ENCODE measurements around the gene FGF8. TPM values are rescaled to one million over a fixed set of nuclear protein-coding genes. Genes with fewer than 3 reads are reported as not detected.

FGF8 gene
- total and polyA plus RNA-seq, 4 donors = 0.42 TPM; not detected in 3

- H3K9ac ChIP-seq (ENCODE audit: low read depth in 1 of 2, low read length in 2 of 2) = no peak overlapping the region
- TF ChIP-seq FOXA2 (IDR thresholded peaks at IDR 0.05) (no peak), HNF4A (conservative IDR thresholded peaks at IDR 0.05) (no peak), YY1 (IDR thresholded peaks at IDR 0.05) (no peak)
- no peaks in the 10 kb centered on the region for H3K4me1 ChIP-seq (ENCODE audit: control insufficient read depth in 4 of 4, insufficient read depth in 4 of 4, low read length in 3 of 4)
- H3K36me3 ChIP-seq (ENCODE audit: control insufficient read depth in 4 of 4, insufficient read depth in 3 of 4, low read depth in 1 of 4, low read length in 3 of 4) = no peaks in the 10 kb centered on the region
- H3K27ac ChIP-seq (ENCODE audit: low read depth in 1 of 2, low read length in 2 of 2) = no peak overlapping the region
- no peaks in the 10 kb centered on the region for H3K27me3 ChIP-seq (ENCODE audit: control insufficient read depth in 4 of 4, insufficient read depth in 4 of 4, low read length in 3 of 4)
- H3K9me3 ChIP-seq (ENCODE audit: control insufficient read depth in 4 of 4, low read length in 3 of 4) = no peaks in the 10 kb centered on the region
- DNase-seq (ENCODE audit: low spot score) = no peak
- no peak overlapping the region for H3K4me3 ChIP-seq (ENCODE audit: low read depth in 1 of 3, low read length in 3 of 3)
- 80% methylated on average over 9 of the region's 9 CpGs for WGBS
Measured at GRCh38 chr10:101745074-101745696, 30.7 kb downstream of the FGF8 start.

DNA sequence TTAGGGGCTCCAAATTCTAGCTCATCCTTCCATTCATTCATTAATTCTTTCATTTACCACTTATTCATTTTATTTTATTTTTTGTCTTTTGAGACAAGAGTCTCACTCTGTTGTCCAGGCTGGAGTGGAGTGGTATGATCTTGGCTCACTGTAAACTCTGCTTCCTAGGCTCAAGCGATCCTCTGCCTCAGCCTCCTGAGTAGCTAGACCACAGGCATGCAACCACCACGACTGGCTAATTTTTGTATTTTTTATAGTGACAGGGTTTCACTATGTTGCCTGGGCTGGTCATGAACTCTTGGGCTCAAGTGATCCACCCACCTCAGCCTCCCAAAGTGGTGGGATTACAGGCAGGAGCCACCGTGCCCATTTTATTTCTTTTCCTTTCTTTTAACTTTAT lies 31.6 kb downstream of the FGF8 start:
- DNase-seq (ENCODE audit: low spot score) = no peak
- H3K9ac ChIP-seq (ENCODE audit: low read depth in 1 of 2, low read length in 2 of 2) = no peak overlapping the region
- TF ChIP-seq GABPA (IDR thresholded peaks at IDR 0.05 in 1 of 2, conservative IDR thresholded peaks at IDR 0.05 in 1 of 2) = no peak
- no peak for TF ChIP-seq EGR1 (IDR thresholded peaks at IDR 0.05; ENCODE audit: low read depth in 2 of 2)
- TF ChIP-seq CTCF (IDR thresholded peaks at IDR 0.05; ENCODE audit: low read depth, low read length, missing input control) = no peak
- TF ChIP-seq, protein P1, sequence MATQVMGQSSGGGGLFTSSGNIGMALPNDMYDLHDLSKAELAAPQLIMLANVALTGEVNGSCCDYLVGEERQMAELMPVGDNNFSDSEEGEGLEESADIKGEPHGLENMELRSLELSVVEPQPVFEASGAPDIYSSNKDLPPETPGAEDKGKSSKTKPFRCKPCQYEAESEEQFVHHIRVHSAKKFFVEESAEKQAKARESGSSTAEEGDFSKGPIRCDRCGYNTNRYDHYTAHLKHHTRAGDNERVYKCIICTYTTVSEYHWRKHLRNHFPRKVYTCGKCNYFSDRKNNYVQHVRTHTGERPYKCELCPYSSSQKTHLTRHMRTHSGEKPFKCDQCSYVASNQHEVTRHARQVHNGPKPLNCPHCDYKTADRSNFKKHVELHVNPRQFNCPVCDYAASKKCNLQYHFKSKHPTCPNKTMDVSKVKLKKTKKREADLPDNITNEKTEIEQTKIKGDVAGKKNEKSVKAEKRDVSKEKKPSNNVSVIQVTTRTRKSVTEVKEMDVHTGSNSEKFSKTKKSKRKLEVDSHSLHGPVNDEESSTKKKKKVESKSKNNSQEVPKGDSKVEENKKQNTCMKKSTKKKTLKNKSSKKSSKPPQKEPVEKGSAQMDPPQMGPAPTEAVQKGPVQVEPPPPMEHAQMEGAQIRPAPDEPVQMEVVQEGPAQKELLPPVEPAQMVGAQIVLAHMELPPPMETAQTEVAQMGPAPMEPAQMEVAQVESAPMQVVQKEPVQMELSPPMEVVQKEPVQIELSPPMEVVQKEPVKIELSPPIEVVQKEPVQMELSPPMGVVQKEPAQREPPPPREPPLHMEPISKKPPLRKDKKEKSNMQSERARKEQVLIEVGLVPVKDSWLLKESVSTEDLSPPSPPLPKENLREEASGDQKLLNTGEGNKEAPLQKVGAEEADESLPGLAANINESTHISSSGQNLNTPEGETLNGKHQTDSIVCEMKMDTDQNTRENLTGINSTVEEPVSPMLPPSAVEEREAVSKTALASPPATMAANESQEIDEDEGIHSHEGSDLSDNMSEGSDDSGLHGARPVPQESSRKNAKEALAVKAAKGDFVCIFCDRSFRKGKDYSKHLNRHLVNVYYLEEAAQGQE (IDR thresholded peaks at IDR 0.05) = no peak
- no peak for TF ChIP-seq HNF4G (IDR thresholded peaks at IDR 0.05)
- TF ChIP-seq JUND (IDR thresholded peaks at IDR 0.05) = no peak
- no peak for TF ChIP-seq RAD21 (IDR thresholded peaks at IDR 0.05)
- no peak for TF ChIP-seq FOXA2 (IDR thresholded peaks at IDR 0.05)
- TF ChIP-seq FOXA1 (IDR thresholded peaks at IDR 0.05) = no peak
- no peak for TF ChIP-seq HNF4A (conservative IDR thresholded peaks at IDR 0.05)
- TF ChIP-seq MAX (IDR thresholded peaks at IDR 0.05) = no peak
- TF ChIP-seq TAF1 (conservative IDR thresholded peaks at IDR 0.05) = no peak
- TF ChIP-seq SP1 (IDR thresholded peaks at IDR 0.05) = no peak
- TF ChIP-seq, protein P2, sequence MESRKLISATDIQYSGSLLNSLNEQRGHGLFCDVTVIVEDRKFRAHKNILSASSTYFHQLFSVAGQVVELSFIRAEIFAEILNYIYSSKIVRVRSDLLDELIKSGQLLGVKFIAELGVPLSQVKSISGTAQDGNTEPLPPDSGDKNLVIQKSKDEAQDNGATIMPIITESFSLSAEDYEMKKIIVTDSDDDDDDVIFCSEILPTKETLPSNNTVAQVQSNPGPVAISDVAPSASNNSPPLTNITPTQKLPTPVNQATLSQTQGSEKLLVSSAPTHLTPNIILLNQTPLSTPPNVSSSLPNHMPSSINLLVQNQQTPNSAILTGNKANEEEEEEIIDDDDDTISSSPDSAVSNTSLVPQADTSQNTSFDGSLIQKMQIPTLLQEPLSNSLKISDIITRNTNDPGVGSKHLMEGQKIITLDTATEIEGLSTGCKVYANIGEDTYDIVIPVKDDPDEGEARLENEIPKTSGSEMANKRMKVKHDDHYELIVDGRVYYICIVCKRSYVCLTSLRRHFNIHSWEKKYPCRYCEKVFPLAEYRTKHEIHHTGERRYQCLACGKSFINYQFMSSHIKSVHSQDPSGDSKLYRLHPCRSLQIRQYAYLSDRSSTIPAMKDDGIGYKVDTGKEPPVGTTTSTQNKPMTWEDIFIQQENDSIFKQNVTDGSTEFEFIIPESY (IDR thresholded peaks at IDR 0.05) = no peak
- TF ChIP-seq YY1 (IDR thresholded peaks at IDR 0.05) = no peak
- TF ChIP-seq ATF3 (IDR thresholded peaks at IDR 0.05) = no peak
- no peak for TF ChIP-seq NR2F2 (IDR thresholded peaks at IDR 0.05)
- no peak for TF ChIP-seq RXRA (IDR thresholded peaks at IDR 0.05)
- no peaks in the 10 kb centered on the region for H3K36me3 ChIP-seq (ENCODE audit: control insufficient read depth in 4 of 4, insufficient read depth in 3 of 4, low read depth in 1 of 4, low read length in 3 of 4)
- no peak overlapping the region for H3K27ac ChIP-seq (ENCODE audit: low read depth in 1 of 2, low read length in 2 of 2)
- no peaks in the 10 kb centered on the region for H3K9me3 ChIP-seq (ENCODE audit: control insufficient read depth in 4 of 4, low read length in 3 of 4)
- 86% methylated on average over 3 of the region's 3 CpGs for WGBS
- no peaks in the 10 kb centered on the region for H3K4me1 ChIP-seq (ENCODE audit: control insufficient read depth in 4 of 4, insufficient read depth in 4 of 4, low read length in 3 of 4)
- no peaks in the 10 kb centered on the region for H3K27me3 ChIP-seq (ENCODE audit: control insufficient read depth in 4 of 4, insufficient read depth in 4 of 4, low read length in 3 of 4)
- no peak overlapping the region for H3K4me3 ChIP-seq (ENCODE audit: low read depth in 1 of 3, low read length in 3 of 3)

Measured in liver (tissue), 9 donors.